GM19397 (cell line): ENCODE data around the gene SMAD7.

Experiments
- ATAC-seq: cut with Tn5 transposase; IDR thresholded peaks from one replicate; pipeline ENCODE4 v1.9.1; 2021; ENCODE audit warnings: mild to moderate bottlenecking, moderate library complexity; ENCODE audit not compliant: unreplicated experiment

Gene SMAD7

GRCh38 chr18:48946329-48946835, 4.4 kb downstream of the SMAD7 start:
- no peak for ATAC-seq

GRCh38 chr18:48945953-48946217, 4.9 kb downstream of the SMAD7 start:
- ATAC-seq = no peak

- ATAC-seq = no peak
Observed at GRCh38 chr18:48944634-48945033, 6.1 kb downstream of the SMAD7 start.

GRCh38 chr18:48943736-48944527, 6.8 kb downstream of the SMAD7 start:
- ATAC-seq = no peak

GRCh38 chr18:48943333-48943732, 7.4 kb downstream of the SMAD7 start:
- ATAC-seq = no peak

- ATAC-seq = no peak
Observed at GRCh38 chr18:48942554-48943261, 8.1 kb downstream of the SMAD7 start.

GRCh38 chr18:48942086-48942485, 8.7 kb downstream of the SMAD7 start:
- ATAC-seq = no peak

- ATAC-seq = no peak
Observed at GRCh38 chr18:48941672-48942071, 9.1 kb downstream of the SMAD7 start.

GRCh38 chr18:48940854-48941611, 9.7 kb downstream of the SMAD7 start:
- peak; percentile 54 for ATAC-seq

GRCh38 chr18:48939205-48940097, 11.3 kb downstream of the SMAD7 start:
- ATAC-seq = no peak

GRCh38 chr18:48938827-48939204, 11.9 kb downstream of the SMAD7 start:
- no peak for ATAC-seq

- no peak for ATAC-seq
Observed at GRCh38 chr18:48937869-48938750, 12.7 kb downstream of the SMAD7 start.

- ATAC-seq = no peak
Observed at GRCh38 chr18:48935433-48935774, 15.4 kb downstream of the SMAD7 start.

GRCh38 chr18:48934723-48935432, 15.9 kb downstream of the SMAD7 start:
- ATAC-seq = peak; percentile 40

- ATAC-seq = no peak
Observed at GRCh38 chr18:48934415-48934722, 16.4 kb downstream of the SMAD7 start.

- ATAC-seq = no peak
Observed at GRCh38 chr18:48933578-48934414, 17.0 kb downstream of the SMAD7 start.

- no peak for ATAC-seq
Observed at GRCh38 chr18:48932822-48933510, 17.8 kb downstream of the SMAD7 start.

GRCh38 chr18:48932462-48932818, 18.3 kb downstream of the SMAD7 start:
- no peak for ATAC-seq
